ENCODE measurements around the gene CHST3.

DNA sequence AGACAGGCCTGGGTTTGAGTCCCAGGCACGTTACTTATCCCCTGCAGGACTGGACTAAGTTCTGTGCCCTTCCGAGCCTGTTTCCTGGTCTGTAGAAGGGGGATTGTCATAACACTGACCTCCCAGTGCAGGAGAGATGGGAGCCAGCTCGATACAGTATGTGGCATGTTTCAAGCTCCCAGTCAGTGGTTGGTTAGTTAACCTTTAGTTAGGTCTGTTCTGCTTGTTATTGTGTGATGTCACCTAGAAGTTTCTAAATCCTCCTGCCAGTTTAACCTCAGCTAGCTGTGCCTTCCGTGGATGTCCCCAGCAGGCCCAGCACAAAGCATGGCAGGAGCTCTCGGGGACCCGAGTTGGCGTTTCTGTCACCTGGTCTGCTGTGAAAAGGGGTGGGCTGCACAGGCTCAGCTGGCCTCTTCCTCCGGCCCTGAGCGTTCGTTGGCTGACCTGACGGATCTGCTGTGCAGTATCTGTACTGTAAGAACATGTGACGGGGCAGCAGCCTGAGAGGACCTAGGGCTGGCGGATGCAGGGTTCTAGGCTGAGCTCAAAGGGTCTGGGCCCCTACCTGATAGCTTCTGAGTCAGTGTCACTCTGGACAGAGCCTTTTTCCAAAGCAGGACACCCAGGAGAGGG, 71.2 kb downstream of the CHST3 start:
- no peak for TF ChIP-seq EZH2 (IDR thresholded peaks at IDR 0.05; ENCODE audit: low read length)
- TF ChIP-seq, protein P1, sequence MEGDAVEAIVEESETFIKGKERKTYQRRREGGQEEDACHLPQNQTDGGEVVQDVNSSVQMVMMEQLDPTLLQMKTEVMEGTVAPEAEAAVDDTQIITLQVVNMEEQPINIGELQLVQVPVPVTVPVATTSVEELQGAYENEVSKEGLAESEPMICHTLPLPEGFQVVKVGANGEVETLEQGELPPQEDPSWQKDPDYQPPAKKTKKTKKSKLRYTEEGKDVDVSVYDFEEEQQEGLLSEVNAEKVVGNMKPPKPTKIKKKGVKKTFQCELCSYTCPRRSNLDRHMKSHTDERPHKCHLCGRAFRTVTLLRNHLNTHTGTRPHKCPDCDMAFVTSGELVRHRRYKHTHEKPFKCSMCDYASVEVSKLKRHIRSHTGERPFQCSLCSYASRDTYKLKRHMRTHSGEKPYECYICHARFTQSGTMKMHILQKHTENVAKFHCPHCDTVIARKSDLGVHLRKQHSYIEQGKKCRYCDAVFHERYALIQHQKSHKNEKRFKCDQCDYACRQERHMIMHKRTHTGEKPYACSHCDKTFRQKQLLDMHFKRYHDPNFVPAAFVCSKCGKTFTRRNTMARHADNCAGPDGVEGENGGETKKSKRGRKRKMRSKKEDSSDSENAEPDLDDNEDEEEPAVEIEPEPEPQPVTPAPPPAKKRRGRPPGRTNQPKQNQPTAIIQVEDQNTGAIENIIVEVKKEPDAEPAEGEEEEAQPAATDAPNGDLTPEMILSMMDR (optimal IDR thresholded peaks at IDR 0.05 in 1 of 3, IDR thresholded peaks at IDR 0.05 in 1 of 3, conservative IDR thresholded peaks at IDR 0.05 in 1 of 3; ENCODE audit: extremely low read depth in 1 of 3, insufficient read depth in 2 of 3, low read length in 3 of 3): no peak

Data from keratinocyte (primary cell).